Measurements from ENCODE around the gene IRX5. TPM values are rescaled to one million over a fixed set of nuclear protein-coding genes. Genes with fewer than 3 reads are reported as not detected.
A peak's percentile ranks its signal among the peaks of the same experiment; 100 is the strongest.

The IRX5 gene
- total RNA-seq, 1 donor from 2014 or later: 36.8 TPM

DNA sequence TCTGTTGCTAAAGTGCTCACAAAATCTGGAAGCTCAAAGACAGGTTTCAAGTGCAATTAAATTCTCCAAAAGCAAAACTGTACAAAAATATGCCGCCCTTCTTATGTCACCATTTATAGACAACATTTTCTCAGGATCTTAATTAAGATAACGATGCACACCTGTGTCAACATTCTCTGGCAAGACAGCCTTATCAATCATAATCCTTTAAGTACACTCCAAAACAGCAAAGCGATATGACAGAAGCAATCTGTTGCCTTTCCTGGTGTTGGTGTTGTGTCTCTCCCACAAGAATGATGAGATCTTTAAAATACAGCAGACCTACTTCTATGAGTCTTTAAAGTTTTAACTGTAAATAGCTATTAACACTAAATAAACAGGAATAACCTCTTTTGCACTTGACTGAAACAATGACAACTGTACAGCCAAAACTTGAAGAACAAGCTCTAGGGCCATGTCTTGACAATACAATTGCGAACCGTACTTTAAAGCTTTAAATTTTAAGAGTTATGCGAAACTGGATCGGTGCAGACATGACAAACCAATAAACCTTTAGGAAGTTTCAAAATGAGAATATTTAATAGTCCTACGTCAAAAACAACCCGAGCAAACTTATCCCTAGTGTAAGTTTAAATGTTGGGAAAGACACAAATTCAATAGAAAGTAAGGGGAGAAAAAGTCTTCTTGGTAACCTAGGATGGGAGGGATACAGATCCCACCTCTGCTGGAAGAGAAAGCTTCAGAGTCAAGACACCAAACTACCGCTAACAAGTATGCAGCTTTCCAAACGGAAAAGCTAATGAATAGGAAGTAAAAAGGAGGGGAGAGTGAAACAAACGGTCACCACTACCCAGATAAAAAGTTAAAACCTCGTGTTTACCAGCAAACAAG is 3.3 kb upstream of the IRX5 start:
- no peak for DNase-seq
- peaks cover 38% of the 10 kb centered on the region for H3K27me3 ChIP-seq (ENCODE audit: low read depth)
- H3K27ac ChIP-seq (replicated peaks): peak overlapping the region; percentile 92
- intact Hi-C loops (cut with micrococcal nuclease): loop anchor here (10.0 kb wide), 1 partner anchor 113 kb away; no protein-coding TSS in a partner anchor
- no peaks in the 10 kb centered on the region for H3K36me3 ChIP-seq
- TF ChIP-seq, protein P1, sequence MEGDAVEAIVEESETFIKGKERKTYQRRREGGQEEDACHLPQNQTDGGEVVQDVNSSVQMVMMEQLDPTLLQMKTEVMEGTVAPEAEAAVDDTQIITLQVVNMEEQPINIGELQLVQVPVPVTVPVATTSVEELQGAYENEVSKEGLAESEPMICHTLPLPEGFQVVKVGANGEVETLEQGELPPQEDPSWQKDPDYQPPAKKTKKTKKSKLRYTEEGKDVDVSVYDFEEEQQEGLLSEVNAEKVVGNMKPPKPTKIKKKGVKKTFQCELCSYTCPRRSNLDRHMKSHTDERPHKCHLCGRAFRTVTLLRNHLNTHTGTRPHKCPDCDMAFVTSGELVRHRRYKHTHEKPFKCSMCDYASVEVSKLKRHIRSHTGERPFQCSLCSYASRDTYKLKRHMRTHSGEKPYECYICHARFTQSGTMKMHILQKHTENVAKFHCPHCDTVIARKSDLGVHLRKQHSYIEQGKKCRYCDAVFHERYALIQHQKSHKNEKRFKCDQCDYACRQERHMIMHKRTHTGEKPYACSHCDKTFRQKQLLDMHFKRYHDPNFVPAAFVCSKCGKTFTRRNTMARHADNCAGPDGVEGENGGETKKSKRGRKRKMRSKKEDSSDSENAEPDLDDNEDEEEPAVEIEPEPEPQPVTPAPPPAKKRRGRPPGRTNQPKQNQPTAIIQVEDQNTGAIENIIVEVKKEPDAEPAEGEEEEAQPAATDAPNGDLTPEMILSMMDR (IDR thresholded peaks at IDR 0.05; ENCODE audit: borderline replicate concordance): no peak
- H3K4me3 ChIP-seq: peak overlapping the region; percentile 85
- H3K4me1 ChIP-seq: peaks cover 35% of the 10 kb centered on the region
- H3K9me3 ChIP-seq (replicated peaks): no peaks in the 10 kb centered on the region

DNA sequence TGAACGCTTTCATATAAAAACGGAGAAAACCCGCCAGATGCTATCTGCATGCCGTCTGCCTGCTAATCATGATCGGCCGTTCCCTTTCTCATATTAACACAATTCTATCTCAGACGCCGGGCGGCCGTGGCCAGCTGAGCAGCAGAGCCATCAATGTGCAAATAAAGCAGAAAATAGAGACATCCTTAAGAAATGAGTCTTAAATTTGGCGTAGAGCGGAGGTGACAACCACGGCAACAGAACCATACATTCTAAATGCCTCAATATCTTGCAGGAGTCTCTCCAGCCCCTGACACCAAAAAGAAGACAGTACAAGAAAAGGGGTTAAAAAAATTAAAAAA is 2.7 kb upstream of the IRX5 start:
- Histone ChIP-seq H3K27me3 (ENCODE audit: low read depth) (peaks cover 44% of the 10 kb centered on the region), H3K27ac (replicated peaks) (peak overlapping the region; percentile 92), H3K4me1 (peaks cover 41% of the 10 kb centered on the region), H3K9me3 (replicated peaks) (no peaks in the 10 kb centered on the region), H3K4me3 (peak overlapping the region; percentile 85), H3K36me3 (no peaks in the 10 kb centered on the region)
- TF ChIP-seq, protein P1 (IDR thresholded peaks at IDR 0.05; ENCODE audit: borderline replicate concordance): no peak
- no peak for DNase-seq
- intact Hi-C loops (cut with micrococcal nuclease): loop anchor here (10.0 kb wide), 1 partner anchor 113 kb away; no protein-coding TSS in a partner anchor

DNA sequence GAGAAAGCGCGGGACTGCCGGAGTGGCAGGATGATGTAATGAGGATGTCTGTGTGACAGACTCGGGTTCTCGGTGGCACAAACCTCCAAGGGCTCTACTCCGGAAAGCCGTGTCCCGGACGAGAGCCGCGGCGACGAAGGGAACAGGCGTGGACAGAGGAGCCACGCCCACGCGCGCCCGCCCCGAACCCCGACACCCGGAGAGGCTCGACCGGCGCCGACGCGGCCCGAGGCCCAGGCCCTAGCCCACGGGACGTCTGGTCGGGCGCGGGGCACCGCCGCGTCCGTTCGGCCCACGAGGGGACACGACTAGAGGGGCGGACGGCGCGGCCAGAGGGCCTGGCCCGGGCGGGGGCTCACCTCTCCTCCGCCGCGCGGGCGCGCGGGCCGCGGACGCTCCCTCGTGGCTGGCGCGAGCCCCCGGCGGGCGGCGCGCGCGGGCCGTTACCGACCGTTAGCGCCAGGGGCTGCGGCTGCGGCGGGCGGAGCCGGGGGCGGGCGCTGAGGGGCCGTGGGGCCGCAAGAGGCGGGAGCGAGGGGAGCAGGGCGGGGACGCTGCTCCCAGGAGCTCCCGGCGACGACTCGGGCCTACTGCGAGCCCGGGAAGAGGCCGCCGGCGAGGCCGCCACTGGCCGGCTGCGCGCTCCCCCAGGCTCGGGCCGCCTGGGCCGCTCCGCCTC is 2.1 kb upstream of the IRX5 start:
- Histone ChIP-seq H3K4me1 (peaks cover 41% of the 10 kb centered on the region), H3K4me3 (peak overlapping the region; percentile 85), H3K36me3 (peaks cover 4% of the 10 kb centered on the region), H3K9me3 (replicated peaks) (no peaks in the 10 kb centered on the region), H3K27me3 (ENCODE audit: low read depth) (peaks cover 50% of the 10 kb centered on the region), H3K27ac (replicated peaks) (peak overlapping the region; percentile 92)
- DNase-seq: peak; percentile 76
- intact Hi-C loops (cut with micrococcal nuclease): loop anchor here (10.0 kb wide), 1 partner anchor 114 kb away; no protein-coding TSS in a partner anchor
- TF ChIP-seq, protein P1 (IDR thresholded peaks at IDR 0.05; ENCODE audit: borderline replicate concordance): peak; percentile 38

DNA sequence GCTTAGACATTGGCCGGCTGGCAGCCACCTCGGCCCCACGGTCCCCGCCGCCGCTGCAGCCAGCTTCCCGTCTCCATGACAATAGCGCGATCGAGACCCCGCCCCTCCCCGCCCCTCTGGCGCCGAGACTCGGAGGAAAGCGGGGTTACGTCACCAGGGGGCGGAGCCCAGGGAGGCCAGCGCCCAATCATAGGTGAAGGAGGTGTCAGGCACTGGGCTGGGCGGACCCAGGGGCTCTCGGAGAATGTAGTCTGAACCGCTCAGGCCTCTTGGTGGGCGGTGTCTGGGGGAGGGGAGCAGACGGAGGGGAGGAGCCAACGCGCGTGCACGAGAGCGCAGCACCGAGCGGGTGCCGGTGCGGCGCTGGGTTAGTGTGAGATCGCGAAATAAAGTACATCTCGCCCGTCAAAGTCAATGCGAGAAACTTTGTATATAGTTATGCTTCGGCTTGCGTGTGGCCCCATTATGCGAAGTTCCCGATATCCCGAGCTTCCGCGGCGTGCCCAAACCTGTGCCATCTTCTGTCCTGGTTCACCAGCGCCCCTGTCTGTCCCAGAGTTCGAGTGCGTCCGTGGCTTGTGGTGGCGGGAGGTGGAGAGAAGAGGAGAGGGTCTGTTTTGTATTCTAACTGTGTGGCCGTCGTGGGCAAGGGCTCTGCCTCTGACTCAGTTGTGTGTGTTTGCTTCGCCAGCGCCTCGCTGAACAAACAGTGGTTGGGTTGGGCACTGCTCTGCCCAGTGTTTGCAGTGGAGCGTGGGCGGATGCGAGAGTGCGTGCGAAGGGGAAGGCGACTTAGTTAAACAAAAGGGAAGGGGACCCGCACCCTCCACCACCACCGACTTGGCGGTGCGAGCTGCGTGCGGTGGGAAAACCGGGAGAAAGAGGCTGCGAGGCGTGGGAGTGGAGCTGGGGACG is 1.3 kb upstream of the IRX5 start:
- Histone ChIP-seq H3K9me3 (replicated peaks) (no peaks in the 10 kb centered on the region), H3K27me3 (ENCODE audit: low read depth) (peaks cover 58% of the 10 kb centered on the region), H3K27ac (replicated peaks) (peak overlapping the region; percentile 92), H3K36me3 (peaks cover 6% of the 10 kb centered on the region), H3K4me1 (peaks cover 41% of the 10 kb centered on the region), H3K4me3 (peak overlapping the region; percentile 85)
- TF ChIP-seq, protein P1 (IDR thresholded peaks at IDR 0.05; ENCODE audit: borderline replicate concordance): peak; percentile 40
- intact Hi-C loops (cut with micrococcal nuclease): loop anchor here (10.0 kb wide), 1 partner anchor 115 kb away; no protein-coding TSS in a partner anchor
- peak; percentile 100 for DNase-seq

DNA sequence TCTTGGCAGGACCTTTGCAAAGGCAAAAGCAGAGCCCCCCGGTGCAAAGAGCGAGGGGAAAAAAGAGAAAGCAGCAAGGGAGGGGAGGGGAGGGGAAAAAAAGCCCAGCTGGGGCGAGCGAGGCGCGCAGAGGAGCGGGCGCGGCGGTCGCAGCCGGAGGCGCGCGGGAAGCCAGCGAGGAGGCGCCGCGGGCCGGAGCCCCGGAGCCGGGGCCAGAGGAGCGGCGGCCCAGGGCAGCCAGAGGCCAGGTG is 129 bp downstream of the IRX5 start:
- Histone ChIP-seq H3K36me3 (peaks cover 6% of the 10 kb centered on the region), H3K4me1 (peaks cover 41% of the 10 kb centered on the region), H3K9me3 (replicated peaks) (no peaks in the 10 kb centered on the region), H3K27ac (replicated peaks) (peak overlapping the region; percentile 92), H3K27me3 (ENCODE audit: low read depth) (peaks cover 62% of the 10 kb centered on the region), H3K4me3 (peak overlapping the region; percentile 85)
- TF ChIP-seq, protein P1 (IDR thresholded peaks at IDR 0.05; ENCODE audit: borderline replicate concordance): no peak
- intact Hi-C loops (cut with micrococcal nuclease): no loop called here
- DNase-seq: no peak

Measured in left ventricle myocardium inferior (tissue), 1 donor.